Ovary (tissue), 3 donors: ENCODE data around the gene TBC1D14.

Source experiments
- CTCF ChIP-seq, 3 donors: fragments of 450-650 bp in 2 of 3; fragments of 200-600 bp in 1 of 3; IDR thresholded peaks; one replicate each; pipeline versions ENCODE4 v1.5.1 to v1.8.0; 2016 to 2022; ENCODE audit warnings: antibody characterized with exemption in 3 of 3, mild to moderate bottlenecking in 1 of 3
- POLR2A ChIP-seq: fragments of 450-650 bp; IDR thresholded peaks from one replicate; pipeline ENCODE4 v1.6.1; 2017; ENCODE audit warnings: antibody characterized with exemption, mild to moderate bottlenecking, moderate library complexity
- donor health status: DM: no; HTN: no; CAD: no.

- TF ChIP-seq CTCF (IDR thresholded peaks at IDR 0.05) = no peak
- no peak for TF ChIP-seq POLR2A
Observed at GRCh38 chr4:6892190-6892908, 17.3 kb upstream of the TBC1D14 start.
